Measurements from ENCODE around the gene FBXW2. TPM values are rescaled to one million over a fixed set of nuclear protein-coding genes. Genes with fewer than 3 reads are reported as not detected.
A peak's percentile ranks its signal among the peaks of the same experiment; 100 is the strongest.

Gene FBXW2
- total RNA-seq, 1 donor, result 41.5 TPM

DNA sequence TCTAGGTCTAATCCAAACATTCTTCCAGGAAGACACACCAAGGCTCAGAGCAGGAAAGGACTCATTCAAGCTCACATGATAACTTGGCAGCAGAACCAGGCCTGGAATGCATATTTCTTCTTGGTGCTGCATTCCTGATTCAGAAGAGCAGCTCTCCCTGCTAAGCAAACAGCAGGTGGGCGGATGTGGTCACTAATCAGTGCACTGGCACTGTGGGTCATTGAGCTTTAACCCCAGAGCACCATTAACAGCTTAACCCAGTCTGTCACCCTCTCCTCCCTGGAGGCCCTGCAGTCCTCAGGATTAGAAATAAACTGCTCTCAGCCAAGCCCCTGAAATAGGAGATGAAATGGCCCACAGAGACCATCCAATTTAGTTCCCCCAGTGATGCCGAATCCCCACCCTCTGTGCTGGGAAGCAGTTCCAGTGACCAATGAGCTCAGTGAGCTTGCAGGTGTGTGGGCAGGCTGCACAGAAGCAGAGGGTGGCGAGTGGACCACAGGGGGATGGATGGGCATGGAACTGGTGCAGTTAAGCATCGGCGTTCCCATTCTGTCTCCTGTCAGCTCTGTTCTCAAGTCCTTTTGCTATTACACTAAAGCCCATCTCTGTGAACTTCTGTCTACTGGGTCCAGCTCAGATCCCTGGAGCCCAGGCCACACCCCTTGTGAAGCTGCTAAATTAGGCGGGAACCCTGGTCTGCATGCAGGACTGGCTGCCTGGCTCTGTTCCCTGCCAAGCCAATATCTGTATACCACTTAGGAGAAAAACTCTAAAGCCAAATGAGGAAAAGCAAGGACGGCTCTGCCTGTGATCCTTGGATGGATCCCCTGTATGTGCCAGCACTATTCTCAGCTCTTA, 62.3 kb downstream of the FBXW2 start:
- peak; percentile 79 for DNase-seq (ENCODE audit: low read depth)
- H3K4me3 ChIP-seq (ENCODE audit: low read depth, low read length), result no peak overlapping the region
- TF ChIP-seq, protein P1, sequence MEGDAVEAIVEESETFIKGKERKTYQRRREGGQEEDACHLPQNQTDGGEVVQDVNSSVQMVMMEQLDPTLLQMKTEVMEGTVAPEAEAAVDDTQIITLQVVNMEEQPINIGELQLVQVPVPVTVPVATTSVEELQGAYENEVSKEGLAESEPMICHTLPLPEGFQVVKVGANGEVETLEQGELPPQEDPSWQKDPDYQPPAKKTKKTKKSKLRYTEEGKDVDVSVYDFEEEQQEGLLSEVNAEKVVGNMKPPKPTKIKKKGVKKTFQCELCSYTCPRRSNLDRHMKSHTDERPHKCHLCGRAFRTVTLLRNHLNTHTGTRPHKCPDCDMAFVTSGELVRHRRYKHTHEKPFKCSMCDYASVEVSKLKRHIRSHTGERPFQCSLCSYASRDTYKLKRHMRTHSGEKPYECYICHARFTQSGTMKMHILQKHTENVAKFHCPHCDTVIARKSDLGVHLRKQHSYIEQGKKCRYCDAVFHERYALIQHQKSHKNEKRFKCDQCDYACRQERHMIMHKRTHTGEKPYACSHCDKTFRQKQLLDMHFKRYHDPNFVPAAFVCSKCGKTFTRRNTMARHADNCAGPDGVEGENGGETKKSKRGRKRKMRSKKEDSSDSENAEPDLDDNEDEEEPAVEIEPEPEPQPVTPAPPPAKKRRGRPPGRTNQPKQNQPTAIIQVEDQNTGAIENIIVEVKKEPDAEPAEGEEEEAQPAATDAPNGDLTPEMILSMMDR (IDR thresholded peaks at IDR 0.05; ENCODE audit: insufficient read depth, low read depth, low read length), result no peak

DNA sequence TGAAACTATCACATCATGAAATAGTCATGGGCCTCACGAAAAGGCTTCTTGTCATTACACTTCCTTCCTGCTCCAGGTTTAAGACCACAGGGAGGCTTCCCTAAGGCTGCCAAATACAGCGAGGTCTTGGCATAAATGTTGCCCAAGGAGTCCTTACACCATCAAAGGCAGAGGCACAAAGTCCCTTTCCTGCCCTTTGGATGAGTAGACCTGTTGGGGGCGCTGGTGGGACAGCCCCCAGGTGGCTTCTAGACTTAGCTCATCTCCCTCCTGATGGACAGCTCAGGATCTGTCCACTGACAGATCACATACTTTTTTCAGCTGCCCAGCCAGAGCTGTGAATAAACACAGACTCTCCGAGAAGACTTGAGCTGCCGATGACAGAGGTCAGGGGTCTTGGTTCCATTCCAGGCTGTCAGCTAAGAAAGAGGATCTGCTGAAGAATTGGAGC, 63.4 kb downstream of the FBXW2 start:
- H3K4me3 ChIP-seq (ENCODE audit: low read depth, low read length), result no peak overlapping the region
- TF ChIP-seq, protein P1 (IDR thresholded peaks at IDR 0.05; ENCODE audit: insufficient read depth, low read depth, low read length), result no peak
- DNase-seq (ENCODE audit: low read depth), result no peak

DNA sequence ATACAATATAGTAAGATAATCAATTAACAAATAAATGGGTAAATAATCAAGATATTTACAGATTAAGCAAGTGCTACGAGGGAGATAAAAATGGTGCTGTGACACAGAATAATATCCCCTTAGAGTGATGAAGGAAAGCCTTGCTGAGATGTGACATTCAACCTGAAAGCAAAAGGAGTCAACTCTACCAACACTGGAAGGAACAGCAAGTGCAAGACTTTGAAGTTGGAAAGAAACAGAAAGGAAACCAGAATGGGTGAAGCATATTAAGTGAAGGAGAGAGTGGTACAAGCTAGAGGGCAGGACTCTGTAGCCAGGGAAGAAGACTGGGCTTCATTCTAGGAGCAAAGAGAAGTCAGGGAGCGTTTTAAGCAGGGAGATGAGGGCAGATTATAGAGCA, 66.7 kb downstream of the FBXW2 start:
- no peak overlapping the region for H3K4me3 ChIP-seq (ENCODE audit: low read depth, low read length)
- no peak for DNase-seq (ENCODE audit: low read depth)
- TF ChIP-seq, protein P1 (IDR thresholded peaks at IDR 0.05; ENCODE audit: insufficient read depth, low read depth, low read length), result no peak

- DNase-seq (ENCODE audit: low read depth), result no peak
- TF ChIP-seq, protein P1 (IDR thresholded peaks at IDR 0.05; ENCODE audit: insufficient read depth, low read depth, low read length), result no peak
- no peak overlapping the region for H3K4me3 ChIP-seq (ENCODE audit: low read depth, low read length)
These were observed 67.3 kb downstream of the FBXW2 start for GRCh38 chr9:120725907-120726306.

DNA sequence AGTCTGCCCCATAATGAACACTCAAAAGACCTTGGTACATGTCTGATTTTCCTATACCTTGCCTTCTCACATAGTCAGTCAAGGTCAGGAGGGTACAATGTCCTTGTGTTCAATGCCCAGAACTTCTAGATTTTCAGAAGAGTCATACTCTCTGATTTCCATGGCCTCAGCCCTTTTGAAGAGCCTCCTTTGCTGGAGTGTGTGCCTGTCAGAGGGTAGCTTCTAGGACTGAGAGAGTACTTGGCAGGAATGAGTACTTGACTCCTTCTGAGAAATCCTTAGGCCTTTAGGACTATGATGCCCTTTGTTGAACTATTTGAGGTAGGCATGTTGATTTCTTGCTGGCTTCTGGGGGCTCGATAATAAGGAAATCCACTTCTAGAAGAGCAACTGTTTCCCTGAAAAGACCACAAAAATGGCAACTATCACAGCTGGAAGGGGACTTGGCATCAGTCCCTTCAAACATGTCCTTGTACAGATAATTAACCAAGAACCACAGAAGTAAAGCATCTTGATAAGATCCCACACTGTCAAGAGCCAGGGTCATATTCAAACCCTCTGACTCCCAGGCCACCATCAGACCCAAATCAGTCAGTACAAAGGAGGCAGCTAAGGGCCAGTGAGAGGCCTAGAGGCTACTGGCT, 68.3 kb downstream of the FBXW2 start:
- no peak overlapping the region for H3K4me3 ChIP-seq (ENCODE audit: low read depth, low read length)

DNA sequence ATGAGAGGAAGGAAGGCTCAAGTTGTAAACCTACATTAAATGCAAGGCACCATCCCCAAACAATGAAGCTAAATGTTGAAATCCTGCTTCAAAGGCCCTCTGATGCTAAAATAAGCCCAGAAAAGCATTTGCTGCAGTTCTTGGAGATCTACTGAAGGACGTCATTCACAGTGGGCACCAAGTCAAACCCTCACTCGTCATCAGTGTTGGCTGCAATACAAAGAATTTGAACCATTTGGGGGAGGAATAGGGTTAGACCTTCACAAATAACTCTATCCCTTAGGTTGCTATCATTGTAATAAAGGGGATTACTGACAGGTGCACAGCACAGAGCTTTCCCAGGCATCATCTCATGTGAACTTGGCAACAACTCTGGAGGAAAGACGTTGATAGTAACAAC, 69.7 kb downstream of the FBXW2 start:
- DNase-seq (ENCODE audit: low read depth), result peak; percentile 48
- no peak overlapping the region for H3K4me3 ChIP-seq (ENCODE audit: low read depth, low read length)
- TF ChIP-seq, protein P1 (IDR thresholded peaks at IDR 0.05; ENCODE audit: insufficient read depth, low read depth, low read length), result no peak

More for the DNA sequence above, 68.3 kb downstream of the FBXW2 start:
- TF ChIP-seq, protein P1 (IDR thresholded peaks at IDR 0.05; ENCODE audit: insufficient read depth, low read depth, low read length), result no peak
- DNase-seq (ENCODE audit: low read depth), result no peak
